ENCODE data around the gene HPCAL4. TPM values are rescaled to one million over a fixed set of nuclear protein-coding genes. Genes with fewer than 3 reads are reported as not detected.

Gene HPCAL4
- total RNA-seq, 1 donor = not detected

DNA sequence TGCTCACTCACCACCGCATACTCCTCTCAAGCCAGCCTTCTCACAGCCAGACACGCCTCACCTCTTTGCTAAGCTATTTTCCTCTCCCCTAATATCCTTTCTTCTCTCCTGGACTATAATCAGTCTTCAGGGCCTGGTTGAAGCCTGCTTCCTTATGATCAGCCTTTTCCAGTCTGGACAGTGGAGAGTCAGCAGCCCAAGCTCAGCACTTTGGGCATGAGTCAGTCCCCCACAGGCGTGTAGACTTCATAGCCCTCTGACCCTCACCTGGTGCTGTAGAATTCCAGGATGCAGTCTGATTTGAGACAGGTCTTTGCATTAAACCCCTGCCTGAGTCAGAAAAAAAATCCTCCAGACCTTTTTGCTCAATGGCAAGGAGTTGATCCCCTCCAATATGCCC is 2.5 kb downstream of the HPCAL4 start:
- no peak for DNase-seq (ENCODE audit: low read depth)
- H3K4me3 ChIP-seq (ENCODE audit: low read depth, low read length) = no peak overlapping the region
- TF ChIP-seq, protein P1, sequence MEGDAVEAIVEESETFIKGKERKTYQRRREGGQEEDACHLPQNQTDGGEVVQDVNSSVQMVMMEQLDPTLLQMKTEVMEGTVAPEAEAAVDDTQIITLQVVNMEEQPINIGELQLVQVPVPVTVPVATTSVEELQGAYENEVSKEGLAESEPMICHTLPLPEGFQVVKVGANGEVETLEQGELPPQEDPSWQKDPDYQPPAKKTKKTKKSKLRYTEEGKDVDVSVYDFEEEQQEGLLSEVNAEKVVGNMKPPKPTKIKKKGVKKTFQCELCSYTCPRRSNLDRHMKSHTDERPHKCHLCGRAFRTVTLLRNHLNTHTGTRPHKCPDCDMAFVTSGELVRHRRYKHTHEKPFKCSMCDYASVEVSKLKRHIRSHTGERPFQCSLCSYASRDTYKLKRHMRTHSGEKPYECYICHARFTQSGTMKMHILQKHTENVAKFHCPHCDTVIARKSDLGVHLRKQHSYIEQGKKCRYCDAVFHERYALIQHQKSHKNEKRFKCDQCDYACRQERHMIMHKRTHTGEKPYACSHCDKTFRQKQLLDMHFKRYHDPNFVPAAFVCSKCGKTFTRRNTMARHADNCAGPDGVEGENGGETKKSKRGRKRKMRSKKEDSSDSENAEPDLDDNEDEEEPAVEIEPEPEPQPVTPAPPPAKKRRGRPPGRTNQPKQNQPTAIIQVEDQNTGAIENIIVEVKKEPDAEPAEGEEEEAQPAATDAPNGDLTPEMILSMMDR (IDR thresholded peaks at IDR 0.05; ENCODE audit: insufficient read depth, low read depth, low read length) = no peak

DNA sequence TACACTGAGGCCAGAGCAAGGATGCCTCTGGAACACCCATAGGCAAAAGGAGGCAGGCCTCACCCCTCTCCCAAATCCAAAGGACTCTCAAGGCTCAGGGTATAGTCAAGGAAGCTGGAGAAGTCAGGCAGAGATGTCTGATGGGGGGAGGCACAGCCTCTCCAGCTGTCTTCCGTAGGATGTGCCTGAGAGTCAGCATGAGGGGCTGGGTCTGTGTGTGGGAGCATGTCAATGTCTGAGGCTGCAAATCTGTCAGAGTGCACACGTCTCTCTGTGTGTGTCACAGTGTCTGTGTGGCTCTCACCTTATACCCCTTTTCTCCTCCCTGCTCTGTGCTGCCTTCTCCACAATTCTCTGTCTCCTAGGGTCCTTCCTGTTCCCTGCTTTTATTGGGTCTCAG is 4.0 kb downstream of the HPCAL4 start:
- DNase-seq (ENCODE audit: low read depth) = no peak
- no peak overlapping the region for H3K4me3 ChIP-seq (ENCODE audit: low read depth, low read length)
- TF ChIP-seq, protein P1 (IDR thresholded peaks at IDR 0.05; ENCODE audit: insufficient read depth, low read depth, low read length) = no peak

DNA sequence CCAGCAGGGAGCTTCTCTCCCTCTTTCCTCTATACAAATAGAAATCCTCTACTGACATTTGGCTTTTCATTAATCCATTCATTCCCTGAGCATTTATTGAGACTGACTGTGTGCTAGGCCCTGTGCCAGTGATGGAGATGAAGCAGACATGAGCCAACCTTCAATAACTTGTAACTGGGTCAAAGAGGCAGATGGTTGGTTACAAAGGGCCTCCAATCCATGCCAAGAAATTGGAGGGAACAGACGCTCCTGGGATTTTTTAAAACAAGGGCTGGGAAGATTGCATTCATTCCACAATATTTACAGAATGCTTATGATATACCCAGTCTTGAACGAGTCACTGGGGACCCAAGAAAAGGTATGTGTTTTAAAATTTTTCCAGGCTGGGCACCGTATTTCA is 6.2 kb downstream of the HPCAL4 start:
- no peak for DNase-seq (ENCODE audit: low read depth)
- TF ChIP-seq, protein P1 (IDR thresholded peaks at IDR 0.05; ENCODE audit: insufficient read depth, low read depth, low read length) = no peak
- H3K4me3 ChIP-seq (ENCODE audit: low read depth, low read length) = no peak overlapping the region

DNA sequence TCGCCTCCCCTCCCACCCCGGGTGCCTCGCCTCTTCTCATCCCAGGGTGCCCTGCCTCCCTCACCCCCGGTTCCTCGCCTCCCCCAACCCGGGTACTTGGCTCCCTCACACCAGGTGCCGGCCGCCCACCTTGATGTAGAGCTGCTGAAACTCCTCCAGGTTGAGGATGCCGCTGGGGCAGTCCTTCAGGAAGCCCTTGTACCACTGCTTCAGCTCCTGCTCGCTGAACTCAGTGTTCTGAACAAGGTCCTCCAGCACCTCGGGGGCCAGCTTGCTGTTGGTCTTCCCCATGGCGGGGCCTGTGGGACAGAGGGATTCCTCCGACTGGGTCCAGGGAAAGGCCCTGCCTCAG is 6.9 kb downstream of the HPCAL4 start:
- TF ChIP-seq, protein P1 (IDR thresholded peaks at IDR 0.05; ENCODE audit: insufficient read depth, low read depth, low read length) = no peak
- DNase-seq (ENCODE audit: low read depth) = no peak
- no peak overlapping the region for H3K4me3 ChIP-seq (ENCODE audit: low read depth, low read length)

DNA sequence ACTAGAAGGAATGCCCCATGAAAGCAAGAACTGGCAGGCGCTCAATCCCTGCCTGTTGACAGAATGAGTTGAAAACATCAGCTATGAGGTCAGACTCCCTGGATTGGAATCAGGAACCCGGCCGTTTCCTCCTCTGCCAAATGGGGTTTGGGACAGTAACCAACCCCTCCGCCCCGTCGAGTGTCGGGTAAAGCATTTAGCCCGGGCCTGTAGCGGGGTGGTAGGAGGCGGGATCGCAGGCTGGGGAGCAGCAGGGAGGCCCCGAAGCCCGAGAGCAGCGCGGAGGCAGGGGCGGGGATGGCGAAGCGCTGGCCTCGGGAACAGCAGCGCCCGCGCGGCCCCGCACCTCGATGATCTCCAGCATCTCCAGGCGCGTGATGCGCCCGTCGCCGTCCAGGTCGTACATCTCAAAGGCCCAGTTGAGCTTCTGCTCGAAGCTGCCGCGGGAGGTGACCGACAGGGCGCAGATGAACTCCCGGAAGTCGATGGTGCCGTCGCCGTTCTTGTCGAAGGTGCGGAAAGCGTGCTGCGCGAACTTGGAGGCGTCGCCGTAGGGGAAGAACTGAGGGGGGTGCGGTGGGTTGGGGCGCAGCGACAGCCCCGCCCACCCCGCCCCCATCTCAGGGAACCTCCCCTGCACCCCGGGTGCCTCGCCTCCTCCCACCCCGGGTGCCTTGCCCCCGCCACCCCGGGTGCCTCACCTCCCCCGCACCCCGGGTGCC is 7.5 kb downstream of the HPCAL4 start:
- TF ChIP-seq, protein P1 (IDR thresholded peaks at IDR 0.05; ENCODE audit: insufficient read depth, low read depth, low read length) = no peak
- no peak overlapping the region for H3K4me3 ChIP-seq (ENCODE audit: low read depth, low read length)
- no peak for DNase-seq (ENCODE audit: low read depth)

DNA sequence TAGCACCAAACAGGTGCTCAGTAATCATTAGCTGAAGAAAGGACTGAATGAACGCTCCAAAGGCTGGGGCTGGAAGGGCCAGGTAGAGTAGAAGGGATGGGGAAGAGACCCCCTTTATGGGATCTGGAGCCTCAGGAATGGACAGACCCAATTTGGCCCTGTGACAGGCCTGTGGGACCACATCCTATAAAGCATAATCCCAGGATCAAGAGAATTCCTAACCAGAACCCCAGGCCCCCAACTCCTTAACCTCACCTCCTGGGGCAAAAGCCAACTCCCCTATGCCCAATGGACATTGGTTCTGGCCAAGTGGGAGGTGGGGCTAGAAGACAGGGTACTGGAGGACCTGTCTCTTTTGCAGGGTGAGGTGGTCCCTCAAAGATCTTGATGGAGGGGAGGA is 9.2 kb downstream of the HPCAL4 start:
- no peak overlapping the region for H3K4me3 ChIP-seq (ENCODE audit: low read depth, low read length)
- TF ChIP-seq, protein P1 (IDR thresholded peaks at IDR 0.05; ENCODE audit: insufficient read depth, low read depth, low read length) = no peak
- DNase-seq (ENCODE audit: low read depth) = no peak

DNA sequence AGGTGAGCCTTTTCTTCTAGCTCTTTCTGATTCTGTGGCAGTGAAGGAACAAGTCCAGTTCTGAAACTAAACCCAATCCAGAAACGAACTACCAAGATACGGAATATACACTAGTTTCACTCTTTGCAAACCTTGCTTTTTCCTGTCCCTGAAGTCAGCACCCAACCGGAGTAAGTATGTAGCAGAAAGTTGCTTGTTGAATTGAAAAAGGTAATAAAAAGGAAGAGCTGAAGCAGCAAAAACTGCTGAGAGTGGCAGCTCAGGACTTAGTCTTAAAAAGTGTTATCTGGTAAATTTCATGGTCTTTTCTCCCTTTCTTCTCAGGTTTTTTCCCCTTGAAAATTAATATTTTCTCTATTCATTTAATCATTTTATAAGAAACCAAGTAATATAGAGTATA is 9.9 kb downstream of the HPCAL4 start:
- no peak for DNase-seq (ENCODE audit: low read depth)
- TF ChIP-seq, protein P1 (IDR thresholded peaks at IDR 0.05; ENCODE audit: insufficient read depth, low read depth, low read length) = no peak
- H3K4me3 ChIP-seq (ENCODE audit: low read depth, low read length) = no peak overlapping the region

Measured in fibroblast of villous mesenchyme (primary cell).